Loucy (cell line): ENCODE data around the gene CAPN14.

Experiments used
- H2AFZ ChIP-seq: fragments of 200-600 bp; sonication (generic); 2 replicates; pipeline ENCODE4 v1.6.0; 2016; ENCODE audit warnings: antibody characterized with exemption, mild to moderate bottlenecking, low read length, moderate library complexity
- H3F3A ChIP-seq: fragments of 200-600 bp; 2 replicates; pipeline ENCODE4 v1.6.0; 2016; ENCODE audit warnings: antibody characterized with exemption, low read depth, mild to moderate bottlenecking
- H3K27me3 ChIP-seq: fragments of 200-600 bp; sonication (generic); 2 replicates; pipeline ENCODE4 v1.6.1; 2014; ENCODE audit warnings: low read length, mild to moderate bottlenecking; ENCODE audit not compliant: insufficient read depth, poor library complexity, severe bottlenecking
- H3K36me3 ChIP-seq: fragments of 200-600 bp; sonication (generic); 2 replicates; pipeline ENCODE4 v1.6.1; 2016; ENCODE audit warnings: low read length; ENCODE audit not compliant: insufficient read depth
- H3K4me1 ChIP-seq: fragments of 200-600 bp; sonication (generic); 2 replicates; pipeline ENCODE4 v1.5.1; 2014; ENCODE audit warnings: low read length, mild to moderate bottlenecking; ENCODE audit not compliant: insufficient read depth, poor library complexity, severe bottlenecking
- H3K4me2 ChIP-seq: fragments of 200-600 bp; sonication (generic); 2 replicates; pipeline ENCODE4 v1.6.0; 2014; ENCODE audit warnings: antibody characterized with exemption, low read length, low read depth, mild to moderate bottlenecking; ENCODE audit not compliant: poor library complexity, severe bottlenecking
- H3K4me3 ChIP-seq: fragments of 200-600 bp; sonication (generic); 2 replicates; pipeline ENCODE4 v1.5.1; 2014; ENCODE audit warnings: low read length, mild to moderate bottlenecking, mixed read lengths; ENCODE audit not compliant: poor library complexity, severe bottlenecking
- H3K79me2 ChIP-seq: fragments of 200-600 bp; sonication (generic); 2 replicates; pipeline ENCODE4 v1.6.1; 2014; ENCODE audit warnings: low read length; ENCODE audit not compliant: insufficient read depth
- H3K9ac ChIP-seq: fragments of 200-600 bp; sonication (generic); 2 replicates; pipeline ENCODE4 v1.6.0; 2014; ENCODE audit warnings: mild to moderate bottlenecking, low read depth, low read length, moderate library complexity; ENCODE audit not compliant: poor library complexity, severe bottlenecking
- H3K9me2 ChIP-seq: fragments of 200-600 bp; sonication (generic); replicated peaks from 2 replicates; pipeline ENCODE4 v1.6.1; 2016; ENCODE audit warnings: low read depth, low read length, mixed read lengths
- H3K9me3 ChIP-seq: fragments of 200-600 bp; sonication (generic); 2 replicates; pipeline ENCODE4 v1.6.1; 2014; ENCODE audit warnings: mild to moderate bottlenecking, antibody characterized with exemption, low read length, low read depth; ENCODE audit not compliant: insufficient read depth
- H4K20me1 ChIP-seq: fragments of 200-600 bp; sonication (generic); 2 replicates; pipeline ENCODE4 v1.6.0; 2014; ENCODE audit warnings: antibody characterized with exemption, low read length, mild to moderate bottlenecking; ENCODE audit not compliant: insufficient read depth, poor library complexity, severe bottlenecking
- EZH2phosphoT487 ChIP-seq: fragments of 200-600 bp; IDR thresholded peaks from 2 replicates; pipeline ENCODE4 v1.6.1; 2018; ENCODE audit warnings: antibody characterized with exemption, mild to moderate bottlenecking, moderate library complexity, borderline replicate concordance
- TF ChIP-seq, protein P1 (sequence below): fragments of 200-600 bp; sonication (generic); conservative IDR thresholded peaks from 2 replicates; pipeline ENCODE4 v1.5.1; 2014; ENCODE audit warnings: mild to moderate bottlenecking, antibody characterized with exemption, low read length

CAPN14 gene

DNA sequence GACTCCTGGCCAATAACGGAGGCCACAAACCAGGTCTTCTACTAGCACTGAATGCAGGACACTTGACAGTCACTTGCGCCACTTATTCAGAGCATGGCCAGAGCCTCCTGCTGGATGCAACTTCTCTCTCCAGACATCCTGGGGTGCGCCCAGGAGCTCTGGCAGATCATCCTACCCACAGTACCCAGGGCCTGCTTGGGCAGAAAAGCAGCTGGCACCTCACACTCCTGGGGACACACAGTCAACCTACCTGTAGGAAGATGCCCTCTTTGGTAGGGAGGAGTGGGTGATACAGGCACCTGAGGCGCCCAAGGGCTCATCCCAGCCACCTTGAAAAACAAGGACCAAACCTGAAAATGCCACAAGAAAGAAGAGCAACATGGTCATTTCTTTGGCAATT lies 92.4 kb downstream of the CAPN14 start:
- Histone ChIP-seq H3K4me2 (no peak overlapping the region), H4K20me1 (no peaks in the 10 kb centered on the region), H3K9me3 (no peaks in the 10 kb centered on the region), H3K9me2 (no peaks in the 10 kb centered on the region), H3K4me3 (no peak overlapping the region), H3K27me3 (no peaks in the 10 kb centered on the region), H3K9ac (no peak overlapping the region), H3F3A (no peaks in the 10 kb centered on the region), H2AFZ (no peak overlapping the region), H3K79me2 (no peaks in the 10 kb centered on the region), H3K36me3 (no peaks in the 10 kb centered on the region), H3K4me1 (no peaks in the 10 kb centered on the region)
- TF ChIP-seq EZH2phosphoT487 = no peak
- TF ChIP-seq, protein P1, sequence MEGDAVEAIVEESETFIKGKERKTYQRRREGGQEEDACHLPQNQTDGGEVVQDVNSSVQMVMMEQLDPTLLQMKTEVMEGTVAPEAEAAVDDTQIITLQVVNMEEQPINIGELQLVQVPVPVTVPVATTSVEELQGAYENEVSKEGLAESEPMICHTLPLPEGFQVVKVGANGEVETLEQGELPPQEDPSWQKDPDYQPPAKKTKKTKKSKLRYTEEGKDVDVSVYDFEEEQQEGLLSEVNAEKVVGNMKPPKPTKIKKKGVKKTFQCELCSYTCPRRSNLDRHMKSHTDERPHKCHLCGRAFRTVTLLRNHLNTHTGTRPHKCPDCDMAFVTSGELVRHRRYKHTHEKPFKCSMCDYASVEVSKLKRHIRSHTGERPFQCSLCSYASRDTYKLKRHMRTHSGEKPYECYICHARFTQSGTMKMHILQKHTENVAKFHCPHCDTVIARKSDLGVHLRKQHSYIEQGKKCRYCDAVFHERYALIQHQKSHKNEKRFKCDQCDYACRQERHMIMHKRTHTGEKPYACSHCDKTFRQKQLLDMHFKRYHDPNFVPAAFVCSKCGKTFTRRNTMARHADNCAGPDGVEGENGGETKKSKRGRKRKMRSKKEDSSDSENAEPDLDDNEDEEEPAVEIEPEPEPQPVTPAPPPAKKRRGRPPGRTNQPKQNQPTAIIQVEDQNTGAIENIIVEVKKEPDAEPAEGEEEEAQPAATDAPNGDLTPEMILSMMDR = no peak
